Measurements from ENCODE around the gene APBB2.

Gene APBB2

GRCh38 chr4:41212616-41213203 lies 1.6 kb downstream of the APBB2 start:
- Histone ChIP-seq H3K27me3 (peaks cover 80% of the 10 kb centered on the region), H3K27ac (no peak overlapping the region), H3K36me3 (no peaks in the 10 kb centered on the region), H3K4me1 (ENCODE audit: control insufficient read depth in 1 of 2, insufficient read depth in 1 of 2, low read depth in 1 of 2, low read length in 1 of 2) (peaks cover 17 to 41% of the 10 kb centered on the region in 2 experiments), H3K9me3 (no peaks in the 10 kb centered on the region), H3K4me3 (ENCODE audit: low read depth in 1 of 2, low read length in 1 of 2) (no peak overlapping the region)
- no peak for TF ChIP-seq CTCF (IDR thresholded peaks at IDR 0.05)

GRCh38 chr4:41211951-41212615 lies 2.3 kb downstream of the APBB2 start:
- no peak for TF ChIP-seq CTCF (IDR thresholded peaks at IDR 0.05)
- H3K27ac ChIP-seq, result no peak overlapping the region
- no peak overlapping the region for H3K4me3 ChIP-seq (ENCODE audit: low read depth in 1 of 2, low read length in 1 of 2)
- H3K27me3 ChIP-seq, result peaks cover 74% of the 10 kb centered on the region
- H3K9me3 ChIP-seq, result no peaks in the 10 kb centered on the region
- H3K4me1 ChIP-seq (ENCODE audit: control insufficient read depth in 1 of 2, insufficient read depth in 1 of 2, low read depth in 1 of 2, low read length in 1 of 2), result peaks cover 17 to 41% of the 10 kb centered on the region in 2 experiments
- H3K36me3 ChIP-seq, result no peaks in the 10 kb centered on the region

GRCh38 chr4:41209901-41210300 lies 4.4 kb downstream of the APBB2 start:
- Histone ChIP-seq H3K27ac (no peak overlapping the region), H3K36me3 (no peaks in the 10 kb centered on the region), H3K4me1 (ENCODE audit: control insufficient read depth in 1 of 2, insufficient read depth in 1 of 2, low read depth in 1 of 2, low read length in 1 of 2) (peaks cover 8 to 23% of the 10 kb centered on the region in 2 experiments), H3K4me3 (ENCODE audit: low read depth in 1 of 2, low read length in 1 of 2) (no peak overlapping the region), H3K27me3 (peaks cover 52% of the 10 kb centered on the region), H3K9me3 (no peaks in the 10 kb centered on the region)
- TF ChIP-seq CTCF (IDR thresholded peaks at IDR 0.05), result no peak

GRCh38 chr4:41209187-41209586 lies 5.2 kb downstream of the APBB2 start:
- Histone ChIP-seq H3K36me3 (no peaks in the 10 kb centered on the region), H3K9me3 (no peaks in the 10 kb centered on the region), H3K27me3 (peaks cover 45% of the 10 kb centered on the region), H3K4me3 (ENCODE audit: low read depth in 1 of 2, low read length in 1 of 2) (no peak overlapping the region), H3K4me1 (ENCODE audit: control insufficient read depth in 1 of 2, insufficient read depth in 1 of 2, low read depth in 1 of 2, low read length in 1 of 2) (peaks cover 8 to 16% of the 10 kb centered on the region in 2 experiments), H3K27ac (no peak overlapping the region)
- TF ChIP-seq CTCF (IDR thresholded peaks at IDR 0.05), result no peak

GRCh38 chr4:41207291-41207831 lies 7.0 kb downstream of the APBB2 start:
- no peaks in the 10 kb centered on the region for H3K9me3 ChIP-seq
- H3K27ac ChIP-seq, result no peak overlapping the region
- no peak for TF ChIP-seq CTCF (IDR thresholded peaks at IDR 0.05)
- no peaks in the 10 kb centered on the region for H3K36me3 ChIP-seq
- peaks cover 0 to under 1% of the 10 kb centered on the region in 2 experiments for H3K4me1 ChIP-seq (ENCODE audit: control insufficient read depth in 1 of 2, insufficient read depth in 1 of 2, low read depth in 1 of 2, low read length in 1 of 2)
- H3K27me3 ChIP-seq, result peaks cover 31% of the 10 kb centered on the region
- no peak overlapping the region for H3K4me3 ChIP-seq (ENCODE audit: low read depth in 1 of 2, low read length in 1 of 2)

Data from neutrophil (primary cell).